Gastroesophageal sphincter (tissue), 4 donors: Measurements from ENCODE around the gene FGFRL1. TPM values are rescaled to one million over a fixed set of nuclear protein-coding genes. Genes with fewer than 3 reads are reported as not detected.

Source experiments
- ATAC-seq: fragments of 150-250 bp; one replicate; pipeline ENCODE4 v1.9.1; 2016; ENCODE audit warnings: mild to moderate bottlenecking, moderate library complexity
- H3K27ac ChIP-seq, 4 donors: fragments of 200-600 bp; sonication (generic) in 3 of 4; 1 replicate in 3 of 4; 2 replicates in 1 of 4; pipeline ENCODE4 v1.5.1; 2016 to 2019
- H3K27me3 ChIP-seq: fragments of 200-600 bp; sonication (generic); one replicate; pipeline ENCODE4 v1.5.1; 2019
- H3K36me3 ChIP-seq, 2 donors: fragments of 200-600 bp; sonication (generic); one replicate each; pipeline ENCODE4 v1.5.1; 2019; ENCODE audit warnings: control low read depth in 1 of 2
- H3K4me1 ChIP-seq, 3 donors: fragments of 200-600 bp; sonication (generic); 1 replicate in 2 of 3; 2 replicates in 1 of 3; pipeline ENCODE4 v1.5.1; 2016 to 2019; ENCODE audit warnings: control low read depth in 2 of 3
- H3K4me3 ChIP-seq, 2 donors: fragments of 200-600 bp; sonication (generic); one replicate each; pipeline ENCODE4 v1.5.1; 2019; ENCODE audit warnings: mild to moderate bottlenecking in 1 of 2, moderate library complexity in 1 of 2
- H3K9me3 ChIP-seq, 3 donors: fragments of 200-600 bp; sonication (generic); one replicate each; pipeline ENCODE4 v1.5.1; 2017 to 2019; ENCODE audit warnings: control low read depth in 2 of 3
- EP300 ChIP-seq: sonication (generic); formaldehyde crosslinking; IDR thresholded peaks from one replicate; pipeline ENCODE4 v1.6.1; 2017; ENCODE audit warnings: antibody characterized with exemption, mild to moderate bottlenecking
- POLR2A ChIP-seq, 2 donors: fragments of 450-650 bp; IDR thresholded peaks; one replicate each; pipeline ENCODE4 v1.6.1; 2017; ENCODE audit warnings: antibody characterized with exemption in 2 of 2, mild to moderate bottlenecking in 2 of 2, moderate library complexity in 1 of 2
- POLR2AphosphoS5 ChIP-seq: sonication (generic); formaldehyde crosslinking; IDR thresholded peaks from one replicate; pipeline ENCODE4 v1.6.1; 2017; ENCODE audit warnings: antibody characterized with exemption
- WGBS, 2 donors: methylation state at CpG; one replicate each; pipeline ENCODE4 v1.1.5; 2018; ENCODE audit warnings: low coverage in 1 of 2; 5-methylcytosine and 5-hydroxymethylcytosine counted together
- total RNA-seq, 4 donors: library from RNA; depleted of rRNA; stranded (reverse); fragments of >200 nt; gene quantifications; one replicate each; pipeline ENCODE4 v1.1.0, GENCODE V29; 2016
- TF ChIP-seq, protein P1 (sequence below), 4 experiments: fragments of 200-600 bp in 2 of 4; fragments of 450-650 bp in 2 of 4; sonication (generic) in 1 of 4; IDR thresholded peaks; one replicate each; pipeline ENCODE4 v1.5.1; 2017 to 2019; ENCODE audit warnings: antibody characterized with exemption in 4 of 4, mild to moderate bottlenecking in 2 of 4, moderate library complexity in 2 of 4

The FGFRL1 gene
- total RNA-seq, 4 donors from 2014 or later, result 21.9 to 36.8 (median 25.4) TPM

DNA sequence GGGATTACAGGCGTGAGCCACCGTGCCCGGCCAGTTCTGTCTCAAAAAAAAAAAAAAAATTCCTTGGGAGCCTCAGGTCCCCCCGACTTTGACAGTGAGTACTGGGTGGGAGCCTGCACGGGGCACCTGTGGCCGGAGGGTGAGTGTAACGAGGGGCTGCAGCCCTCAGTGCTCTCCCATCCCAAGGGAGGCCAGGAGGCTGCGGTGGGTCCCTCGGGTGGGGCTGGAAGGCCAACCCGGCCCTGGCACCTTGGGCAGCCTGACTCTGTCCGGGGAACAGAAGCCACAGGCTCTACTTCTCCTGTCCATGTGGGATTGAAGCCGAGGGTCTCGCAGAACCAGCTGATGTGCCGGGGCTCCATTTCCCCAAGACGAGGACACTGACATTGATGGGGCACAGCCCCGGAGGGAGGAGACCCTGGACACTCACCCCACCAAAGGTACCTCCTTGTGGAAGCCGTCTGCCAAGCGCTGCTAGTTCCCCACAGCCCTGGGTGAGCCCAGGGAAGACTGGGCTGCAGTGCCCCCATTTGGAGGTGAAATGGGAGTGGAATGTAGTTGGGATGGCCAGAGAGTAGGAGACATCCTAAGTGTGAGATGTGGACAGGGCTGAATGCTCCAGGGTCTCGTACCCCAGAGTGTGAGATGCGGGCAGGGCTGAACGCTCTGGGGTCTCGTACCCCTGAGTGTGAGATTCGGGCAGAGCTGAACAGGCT is 16.0 kb upstream of the FGFRL1 start:
- 82% methylated on average over 2 of the region's 23 CpGs; no CpG with 5 or more reads in 1 of the 2 donors for WGBS, 2 donors
- H3K4me1 ChIP-seq, result peaks cover 0 to 19% (median 11%) of the 10 kb centered on the region in 3 donors
- no peak overlapping the region for H3K27ac ChIP-seq
- H3K36me3 ChIP-seq, result peaks cover 0 to 14% of the 10 kb centered on the region in 2 donors
- TF ChIP-seq POLR2A (IDR thresholded peaks at IDR 0.05), result no peak
- no peak for TF ChIP-seq POLR2AphosphoS5
- TF ChIP-seq, protein P1, sequence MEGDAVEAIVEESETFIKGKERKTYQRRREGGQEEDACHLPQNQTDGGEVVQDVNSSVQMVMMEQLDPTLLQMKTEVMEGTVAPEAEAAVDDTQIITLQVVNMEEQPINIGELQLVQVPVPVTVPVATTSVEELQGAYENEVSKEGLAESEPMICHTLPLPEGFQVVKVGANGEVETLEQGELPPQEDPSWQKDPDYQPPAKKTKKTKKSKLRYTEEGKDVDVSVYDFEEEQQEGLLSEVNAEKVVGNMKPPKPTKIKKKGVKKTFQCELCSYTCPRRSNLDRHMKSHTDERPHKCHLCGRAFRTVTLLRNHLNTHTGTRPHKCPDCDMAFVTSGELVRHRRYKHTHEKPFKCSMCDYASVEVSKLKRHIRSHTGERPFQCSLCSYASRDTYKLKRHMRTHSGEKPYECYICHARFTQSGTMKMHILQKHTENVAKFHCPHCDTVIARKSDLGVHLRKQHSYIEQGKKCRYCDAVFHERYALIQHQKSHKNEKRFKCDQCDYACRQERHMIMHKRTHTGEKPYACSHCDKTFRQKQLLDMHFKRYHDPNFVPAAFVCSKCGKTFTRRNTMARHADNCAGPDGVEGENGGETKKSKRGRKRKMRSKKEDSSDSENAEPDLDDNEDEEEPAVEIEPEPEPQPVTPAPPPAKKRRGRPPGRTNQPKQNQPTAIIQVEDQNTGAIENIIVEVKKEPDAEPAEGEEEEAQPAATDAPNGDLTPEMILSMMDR (IDR thresholded peaks at IDR 0.05), result no peak
- TF ChIP-seq EP300, result no peak
- H3K9me3 ChIP-seq, result no peaks in the 10 kb centered on the region
- H3K27me3 ChIP-seq, result peaks cover 45% of the 10 kb centered on the region
- H3K4me3 ChIP-seq, result no peak overlapping the region
- ATAC-seq, result no peak

- H3K4me3 ChIP-seq, result no peak overlapping the region
- H3K27ac ChIP-seq, result no peak overlapping the region
- peaks cover 53% of the 10 kb centered on the region for H3K27me3 ChIP-seq
- no peak for ATAC-seq
- no peaks in the 10 kb centered on the region for H3K9me3 ChIP-seq
- H3K4me1 ChIP-seq, result peaks cover 0 to 19% (median 11%) of the 10 kb centered on the region in 3 donors
- WGBS, 2 donors, result 59 to 60% methylated on average over 1 to 9 of the region's 15 CpGs
- TF ChIP-seq POLR2AphosphoS5 (no peak), EP300 (no peak), POLR2A (IDR thresholded peaks at IDR 0.05) (no peak)
- TF ChIP-seq, protein P1 (IDR thresholded peaks at IDR 0.05), result no peak
- H3K36me3 ChIP-seq, result peaks cover 0 to 5% of the 10 kb centered on the region in 2 donors
Observed at GRCh38 chr4:996030-996996, 15.1 kb upstream of the FGFRL1 start.

- peaks cover 60% of the 10 kb centered on the region for H3K27me3 ChIP-seq
- H3K4me3 ChIP-seq, result peak overlapping the region in 1 of 2 donors; percentile 44
- no peaks in the 10 kb centered on the region for H3K9me3 ChIP-seq
- H3K27ac ChIP-seq, result no peak overlapping the region
- no peak for ATAC-seq
- WGBS, 2 donors, result 0 to 11% methylated on average over 1 to 2 of the region's 25 CpGs
- TF ChIP-seq POLR2A (IDR thresholded peaks at IDR 0.05), result no peak
- no peak for TF ChIP-seq POLR2AphosphoS5
- no peak for TF ChIP-seq EP300
- TF ChIP-seq, protein P1 (IDR thresholded peaks at IDR 0.05), result no peak
- no peaks in the 10 kb centered on the region for H3K36me3 ChIP-seq
- peaks cover 0 to 24% (median 12%) of the 10 kb centered on the region in 3 donors for H3K4me1 ChIP-seq
Observed at GRCh38 chr4:996997-997374, 14.4 kb upstream of the FGFRL1 start.

GRCh38 chr4:997375-998071 is 13.9 kb upstream of the FGFRL1 start:
- Histone ChIP-seq H3K36me3 (no peaks in the 10 kb centered on the region), H3K9me3 (no peaks in the 10 kb centered on the region), H3K27ac (no peak overlapping the region), H3K4me3 (peak overlapping the region in 1 of 2 donors; percentile 44), H3K27me3 (peaks cover 65% of the 10 kb centered on the region), H3K4me1 (peaks cover 0 to 29% (median 17%) of the 10 kb centered on the region in 3 donors)
- peak; percentile 44 for ATAC-seq
- TF ChIP-seq, protein P1 (IDR thresholded peaks at IDR 0.05), result no peak
- TF ChIP-seq EP300, result no peak
- no peak for TF ChIP-seq POLR2A (IDR thresholded peaks at IDR 0.05)
- TF ChIP-seq POLR2AphosphoS5, result no peak
- WGBS, 2 donors, result no CpG with 5 or more reads among the region's 68 CpGs
